Stimulated activated CD4-positive, alpha-beta T cell treated with anti-CD3 and anti-CD28 coated beads, Interleukin-2, amount 100 ng/mL, for 4 hours (primary cell): ENCODE measurements around the gene AFTPH.

ENCODE experiments used
- DNase-seq: peaks from one replicate; pipeline ENCODE4 v3.0.0-alpha.2; 2020; ENCODE audit warnings: low read depth

AFTPH gene

DNA sequence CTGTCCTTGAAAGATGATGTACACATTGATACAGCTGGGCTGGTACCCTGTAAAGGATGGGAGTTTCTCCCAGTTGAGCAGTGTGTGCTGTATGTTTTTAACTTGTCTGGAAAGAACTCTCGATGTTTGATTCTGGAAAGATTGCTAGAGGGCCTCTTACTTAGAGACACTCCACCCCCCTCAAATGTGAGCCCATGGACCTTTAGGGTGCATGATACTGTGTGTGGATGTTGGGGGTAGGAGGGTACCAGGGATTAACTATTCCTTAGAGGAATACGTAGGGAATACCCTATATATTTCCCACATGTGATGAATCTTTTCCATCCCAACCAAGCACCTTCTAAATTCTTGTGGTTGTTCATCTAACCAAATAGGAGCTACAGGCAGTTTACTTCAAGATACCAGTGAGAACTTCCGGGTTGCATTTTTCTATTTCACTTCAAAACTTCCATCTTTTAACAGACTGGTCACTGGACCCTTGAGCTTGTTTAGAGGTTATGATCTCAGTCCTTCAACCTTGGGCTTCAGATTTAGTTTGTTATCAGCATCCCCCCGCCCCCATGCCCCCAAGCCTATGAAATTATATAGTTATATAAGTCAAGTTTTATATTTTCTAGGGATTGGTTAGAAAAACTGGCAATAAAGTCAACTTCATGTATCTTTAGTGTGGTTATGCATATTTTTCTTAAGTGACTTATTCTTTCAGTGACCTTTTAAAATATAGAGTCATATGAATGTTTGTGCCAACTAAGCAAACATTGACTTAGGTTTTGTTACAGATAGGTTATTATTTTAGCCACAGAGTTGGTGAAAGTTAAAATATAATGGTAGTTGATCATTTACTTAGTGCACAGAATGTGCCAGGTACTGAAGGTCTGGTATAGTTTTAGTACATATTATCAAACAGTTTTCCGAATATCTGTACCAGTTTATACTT is 18.2 kb downstream of the AFTPH start:
- no peak for DNase-seq

DNA sequence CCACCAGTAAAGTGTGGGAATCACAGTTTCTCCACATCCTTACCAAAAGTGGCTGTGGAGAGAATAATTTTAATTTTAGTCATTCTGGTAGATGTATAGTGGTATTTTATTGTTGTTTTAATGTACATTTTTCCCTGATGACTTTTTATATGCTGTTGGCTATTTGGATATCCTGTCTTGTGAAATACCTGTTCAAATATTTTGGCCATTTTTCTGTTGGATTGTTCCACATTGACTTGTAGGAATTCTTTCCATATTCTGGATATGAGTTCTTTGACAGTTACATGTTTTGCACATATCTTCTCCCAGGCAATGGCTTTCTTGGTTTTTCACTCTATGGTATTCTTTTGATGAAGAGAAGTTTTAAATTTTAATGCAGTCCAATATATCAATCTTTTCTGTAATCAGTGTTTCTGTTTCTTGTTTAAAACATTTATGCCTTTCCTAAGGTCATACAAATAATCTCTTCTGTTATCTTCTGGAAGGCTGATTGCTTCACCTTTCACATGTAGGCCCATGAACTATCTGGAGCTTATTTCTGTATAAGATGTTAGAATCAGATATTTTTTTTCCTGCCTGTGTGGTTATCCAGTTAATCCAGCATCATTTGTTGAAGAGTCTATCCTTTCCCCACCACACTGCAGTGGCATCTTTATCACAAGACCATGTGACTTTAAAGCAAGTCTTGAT is 19.0 kb downstream of the AFTPH start:
- no peak for DNase-seq

DNA sequence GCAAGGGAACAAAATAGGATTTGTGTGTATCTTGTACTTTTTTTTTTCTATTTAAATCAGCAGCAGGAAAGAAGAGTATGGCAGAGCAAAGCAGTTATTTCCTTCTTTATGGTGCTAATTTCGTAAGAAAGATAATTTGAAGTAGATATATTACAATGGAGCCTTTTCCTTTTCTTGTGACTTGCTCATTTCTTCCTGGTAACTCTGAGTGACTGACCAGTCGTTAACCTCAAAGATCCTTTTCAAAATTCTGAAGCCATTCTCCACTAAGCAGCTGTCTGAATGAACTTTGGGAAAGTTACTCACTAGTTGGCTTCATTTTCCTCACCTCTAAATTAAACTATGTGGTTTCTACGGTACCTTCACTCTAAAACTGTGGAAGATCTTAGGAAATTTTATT is 24.6 kb downstream of the AFTPH start:
- no peak for DNase-seq

- no peak for DNase-seq
Observed at GRCh38 chr2:64550042-64550441, 25.9 kb downstream of the AFTPH start.

DNA sequence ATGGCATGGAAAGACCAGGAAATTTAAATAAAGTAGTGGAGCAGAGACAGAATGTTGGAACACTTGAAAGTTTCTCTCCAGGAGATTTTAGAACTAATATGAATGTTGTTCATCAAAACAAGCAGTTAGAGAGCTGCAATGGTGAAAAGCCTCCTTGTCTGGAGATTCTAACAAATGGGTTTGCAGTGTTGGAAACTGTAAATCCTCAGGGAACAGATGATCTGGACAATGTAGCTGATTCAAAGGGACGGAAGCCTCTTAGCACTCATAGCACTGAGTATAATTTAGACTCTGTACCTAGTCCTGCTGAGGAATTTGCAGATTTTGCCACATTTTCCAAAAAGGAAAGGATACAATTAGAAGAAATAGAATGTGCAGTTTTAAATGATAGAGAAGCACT is 27.7 kb downstream of the AFTPH start:
- DNase-seq: no peak

DNA sequence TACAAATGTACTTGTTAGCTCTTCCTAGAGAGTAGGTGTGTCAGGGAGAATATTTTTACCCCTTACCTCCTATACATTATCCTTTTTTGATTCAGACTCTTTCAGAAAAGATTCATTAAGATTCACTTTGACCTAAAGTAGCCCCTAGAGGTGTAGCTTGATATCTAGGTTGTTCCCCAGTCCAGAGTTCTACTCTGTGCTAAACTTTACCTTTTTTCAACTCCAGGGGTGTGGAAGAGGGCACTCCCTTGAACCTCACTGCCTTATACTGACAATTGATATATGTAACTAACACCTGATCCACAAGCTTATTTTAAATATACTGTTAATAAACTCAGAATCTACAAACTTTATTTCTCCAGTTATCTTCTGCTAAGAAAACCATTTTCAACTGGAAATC is 30.0 kb downstream of the AFTPH start:
- no peak for DNase-seq

DNA sequence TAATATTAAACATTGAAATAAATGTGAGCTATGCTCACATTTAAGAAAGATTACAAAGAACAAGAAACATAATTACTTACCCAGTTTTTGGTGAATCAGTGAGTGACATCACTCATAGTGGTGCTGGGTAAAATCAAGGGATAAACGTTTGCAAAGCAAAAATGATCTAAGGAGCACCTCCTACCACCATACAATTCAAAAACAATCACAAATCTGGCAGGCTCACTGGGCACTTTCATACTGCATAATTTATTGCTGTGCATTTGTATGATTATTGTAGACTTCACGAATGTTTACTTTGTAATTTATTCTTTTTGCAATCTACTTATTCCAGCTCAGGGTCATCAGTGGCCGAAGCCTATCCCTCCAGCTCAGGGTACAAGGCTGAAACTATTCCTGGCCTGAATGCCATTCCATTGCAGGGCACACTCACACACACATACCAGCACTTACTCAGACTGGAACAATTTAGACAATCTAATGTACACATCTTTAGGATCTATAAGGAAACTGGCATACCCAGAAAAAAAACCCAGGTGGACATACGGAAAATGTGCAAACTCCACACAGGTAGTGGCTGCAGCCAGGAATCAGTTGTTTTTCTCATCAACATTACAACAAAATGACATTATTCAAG is 34.4 kb downstream of the AFTPH start:
- DNase-seq: no peak

- no peak for DNase-seq
Observed at GRCh38 chr2:64562148-64562784, 38.1 kb downstream of the AFTPH start.

DNA sequence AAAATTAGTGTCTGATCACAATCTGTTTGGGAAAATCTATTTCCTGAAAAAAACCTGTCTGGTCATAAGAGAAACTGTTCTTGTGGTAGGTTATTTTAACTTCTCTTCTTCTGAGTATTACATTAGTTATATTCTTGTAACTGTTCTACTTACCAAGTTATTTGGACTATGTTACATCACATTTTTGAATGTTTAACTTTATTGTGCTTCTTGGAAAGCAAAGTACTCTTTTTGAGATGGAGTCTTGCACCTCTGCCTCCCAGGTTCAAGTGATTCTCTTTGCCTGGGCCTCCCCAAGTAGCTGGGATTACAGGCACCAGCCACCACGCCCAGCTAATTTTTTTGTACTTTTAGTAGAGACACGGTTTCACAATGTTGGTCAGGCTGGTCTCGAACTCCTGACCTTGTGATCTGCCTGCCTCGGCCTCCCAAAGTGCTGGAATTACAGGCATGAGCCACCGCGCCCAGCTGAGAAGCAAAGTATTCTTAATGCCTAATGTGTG is 39.4 kb downstream of the AFTPH start:
- no peak for DNase-seq

DNA sequence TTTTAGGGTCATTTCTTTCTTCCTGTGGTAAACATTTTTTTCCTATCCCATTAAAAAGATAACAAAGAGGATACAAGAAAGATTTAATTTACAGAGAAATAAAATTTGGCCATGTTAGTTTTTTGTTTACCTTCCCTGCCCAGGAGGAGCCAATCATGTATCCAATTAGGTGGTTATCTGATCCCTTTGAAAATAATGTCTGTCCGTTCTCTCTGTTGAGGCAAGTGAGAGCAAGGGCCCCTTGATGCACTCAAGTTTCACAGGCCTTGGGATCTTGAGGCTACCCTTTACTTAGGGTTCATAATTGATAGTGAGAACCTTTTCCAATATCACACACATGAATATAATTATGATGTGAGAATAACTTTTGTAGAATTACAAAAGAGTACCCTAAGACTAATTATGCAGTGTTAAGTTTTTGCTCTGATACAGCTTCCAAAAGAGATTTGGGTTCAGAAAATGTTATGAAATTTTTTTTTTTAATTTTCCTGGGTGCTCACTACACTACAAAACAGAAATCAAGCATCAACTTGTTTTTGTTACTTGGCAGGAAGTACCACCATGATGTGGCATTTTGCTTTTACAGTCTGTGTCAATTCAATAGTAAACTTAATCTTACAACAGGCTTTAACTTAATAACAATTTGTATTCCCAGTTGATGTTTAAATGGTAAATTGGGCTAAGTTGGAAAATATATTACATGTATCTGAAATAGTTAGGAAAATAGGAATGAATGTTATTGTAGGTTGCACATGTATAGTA is 42.0 kb downstream of the AFTPH start:
- DNase-seq: no peak

- no peak for DNase-seq
Observed at GRCh38 chr2:64567473-64567872, 43.3 kb downstream of the AFTPH start.

DNA sequence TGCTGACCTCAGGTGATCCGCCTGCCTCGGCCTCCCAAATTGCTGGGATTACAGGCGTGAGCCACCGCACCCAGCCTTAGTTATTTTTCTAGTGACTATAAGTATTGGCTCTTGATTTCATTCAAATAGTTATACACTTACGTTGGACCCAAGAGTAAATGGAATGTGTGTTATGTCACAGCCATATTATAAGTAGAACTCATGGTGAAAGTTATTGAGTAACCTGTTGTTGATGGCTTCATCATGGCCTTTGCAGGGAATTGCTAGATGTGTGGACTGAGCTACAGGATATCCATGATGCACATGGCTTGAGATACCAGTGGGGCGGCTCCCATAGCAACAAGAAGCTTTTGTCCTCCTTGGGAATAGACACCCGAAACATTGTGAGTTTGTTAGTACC is 44.7 kb downstream of the AFTPH start:
- no peak for DNase-seq

DNA sequence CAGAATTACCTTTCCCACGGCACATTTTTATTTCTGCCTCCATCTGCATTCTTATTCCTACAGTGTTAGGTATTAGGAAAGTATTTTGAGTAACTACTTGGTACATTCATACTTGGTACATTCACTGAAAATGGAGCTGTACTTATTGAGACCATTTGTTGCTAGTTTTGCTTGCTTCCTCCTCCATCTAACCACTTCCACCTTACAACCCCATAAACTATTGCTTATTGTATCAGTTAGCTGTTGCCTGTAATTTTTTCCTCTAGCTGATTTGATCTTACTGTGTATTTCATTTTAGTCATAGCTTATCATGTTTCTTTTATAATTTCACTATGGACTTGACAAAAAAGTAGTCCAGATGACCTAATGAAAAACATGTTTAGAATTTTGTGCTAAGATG is 50.7 kb downstream of the AFTPH start:
- DNase-seq: no peak

DNA sequence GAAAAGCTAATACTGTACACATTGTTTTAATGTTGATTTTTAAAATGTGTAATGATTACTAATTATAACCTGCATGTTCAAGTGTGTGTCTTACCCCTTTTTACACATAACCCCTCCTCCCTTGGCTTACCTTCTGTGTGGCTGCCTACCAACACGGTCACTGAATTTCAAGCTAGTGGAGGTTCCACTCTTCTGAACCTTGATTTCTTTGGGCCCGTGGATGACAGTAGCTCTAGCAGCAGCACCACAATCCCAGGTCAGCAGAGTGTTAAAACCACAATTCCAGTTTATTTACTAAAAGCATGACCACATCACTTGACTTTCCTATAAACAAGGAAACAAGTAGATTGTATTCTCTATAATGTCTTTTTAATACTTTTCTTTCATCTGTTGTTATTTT is 56.9 kb downstream of the AFTPH start:
- DNase-seq: no peak

- no peak for DNase-seq
Observed at GRCh38 chr2:64581777-64582539, 57.8 kb downstream of the AFTPH start.

- no peak for DNase-seq
Observed at GRCh38 chr2:64582774-64583340, 58.7 kb downstream of the AFTPH start.

GRCh38 chr2:64586054-64586453 is 61.9 kb downstream of the AFTPH start:
- DNase-seq: no peak

- no peak for DNase-seq
Observed at GRCh38 chr2:64586883-64587481, 62.9 kb downstream of the AFTPH start.

- no peak for DNase-seq
Observed at GRCh38 chr2:64587561-64587960, 63.4 kb downstream of the AFTPH start.

DNA sequence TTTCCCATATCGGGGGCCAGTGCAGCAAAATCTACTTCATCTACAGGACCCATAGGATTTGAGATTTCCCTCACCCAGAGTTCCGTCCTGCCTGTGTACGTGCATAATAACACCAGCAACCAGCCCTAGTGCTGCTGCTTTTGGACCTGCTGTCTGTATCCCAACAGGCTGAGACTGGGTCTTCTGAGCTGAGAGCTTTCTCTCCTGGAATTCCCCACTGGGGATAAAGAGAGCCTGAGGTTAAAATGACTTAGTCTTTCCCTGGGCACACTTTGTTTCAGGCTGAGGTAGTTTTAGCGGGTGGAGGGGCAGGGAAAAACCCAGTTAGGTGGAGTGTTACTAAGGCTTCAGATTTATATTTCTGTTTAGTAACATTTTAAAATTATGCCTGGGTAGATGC is 67.1 kb downstream of the AFTPH start:
- no peak for DNase-seq
